ENCODE results near the gene SPATC1L. TPM values are rescaled to one million over a fixed set of nuclear protein-coding genes. Genes with fewer than 3 reads are reported as not detected.
"Not testable (repeated sequence)": the region's sequence is repeated elsewhere in the genome, so short reads cannot be mapped to it uniquely, and the experiment has no call there.

Gene SPATC1L
- total RNA-seq, 1 donor from 2014 or later: 2.8 TPM

DNA sequence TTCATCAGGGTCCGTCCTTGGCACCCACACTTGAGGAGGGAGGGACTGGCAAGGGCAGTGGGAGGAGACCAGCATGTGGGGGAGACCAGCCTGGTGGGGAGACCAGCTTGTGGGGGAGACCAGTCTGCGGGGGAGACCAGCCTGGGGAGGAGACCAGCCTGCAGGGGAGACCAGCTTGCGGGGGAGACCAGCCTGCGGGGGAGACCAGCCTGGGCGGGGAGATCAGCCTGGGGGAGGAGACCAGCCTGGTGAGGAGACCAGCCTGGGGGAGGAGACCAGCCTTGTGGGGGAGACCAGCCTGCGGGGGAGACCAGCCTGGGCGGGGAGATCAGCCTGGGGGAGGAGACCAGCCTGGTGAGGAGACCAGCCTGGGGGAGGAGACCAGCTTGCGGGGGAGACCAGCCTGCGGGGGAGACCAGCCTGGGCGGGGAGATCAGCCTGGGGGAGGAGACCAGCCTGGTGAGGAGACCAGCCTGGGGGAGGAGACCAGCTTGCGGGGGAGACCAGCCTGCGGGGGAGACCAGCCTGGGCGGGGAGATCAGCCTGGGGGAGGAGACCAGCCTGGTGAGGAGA, 836 bp downstream of the SPATC1L start:
- DNase-seq: not testable (repeated sequence)

DNA sequence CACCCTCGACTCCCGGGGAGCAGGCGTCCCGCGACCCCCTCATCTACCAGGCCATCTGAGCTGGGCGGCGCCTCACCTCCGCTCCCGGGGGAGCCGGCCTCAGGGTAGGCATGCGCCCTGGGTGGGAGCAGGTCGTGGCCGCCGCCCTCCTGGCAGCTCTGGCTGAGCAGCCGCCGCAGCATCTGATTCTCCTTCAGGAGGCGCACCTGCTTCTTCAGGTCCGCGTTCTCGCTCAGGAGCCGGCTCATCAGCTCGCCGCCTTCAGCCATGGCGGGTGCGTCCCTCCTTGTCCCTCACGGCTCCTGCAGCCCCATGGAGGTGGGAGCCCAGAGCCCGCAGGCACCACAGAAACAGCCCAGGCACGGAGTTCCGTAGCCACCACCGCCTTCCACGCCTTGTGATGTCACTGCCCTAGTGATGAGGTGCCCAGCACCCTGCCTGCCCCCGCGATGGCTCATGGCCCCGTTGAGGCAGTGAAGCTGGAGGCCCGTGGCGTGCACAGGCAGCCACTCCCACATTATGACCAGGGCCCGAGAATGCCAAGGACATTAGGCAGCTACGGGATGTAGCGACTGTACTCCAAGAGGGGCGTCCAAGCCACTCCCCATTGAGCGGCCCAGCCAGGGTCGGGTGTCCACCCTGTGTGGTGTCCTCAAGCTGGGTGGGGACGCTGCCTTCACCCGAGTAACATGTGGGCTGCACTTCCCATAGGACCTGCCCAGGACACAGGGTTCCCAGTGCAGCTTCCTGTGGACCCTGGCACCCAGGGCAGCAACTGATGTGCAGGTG, 1.5 kb downstream of the SPATC1L start:
- DNase-seq: no peak

DNA sequence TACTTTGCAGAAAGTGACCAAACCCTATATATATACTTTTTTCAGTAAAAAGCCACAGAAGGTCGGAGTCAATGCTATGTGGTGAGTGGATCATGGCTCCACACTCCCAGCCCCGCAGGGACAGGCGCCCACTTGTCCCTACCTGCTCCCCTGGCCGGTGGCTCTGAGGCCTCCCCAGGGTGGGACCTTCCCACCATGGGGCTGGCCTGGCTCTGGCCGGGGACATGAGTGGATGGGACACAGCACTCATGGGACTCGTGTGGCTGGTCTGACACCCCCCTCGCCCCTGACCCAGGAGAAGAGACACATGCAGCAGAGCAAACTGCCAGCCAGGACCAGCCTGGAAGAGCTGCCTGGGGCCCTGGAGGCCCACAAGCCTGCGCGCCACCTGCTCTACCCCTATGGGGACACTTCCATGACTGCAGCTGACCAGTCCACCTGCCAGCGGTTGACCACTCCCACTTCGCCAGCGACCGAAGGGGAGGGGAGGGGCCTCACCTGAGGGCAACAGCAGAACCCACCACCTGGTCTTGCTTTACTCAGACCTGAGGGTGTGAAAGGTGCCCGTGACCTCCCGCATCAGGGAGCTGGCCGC, 2.2 kb downstream of the SPATC1L start:
- no peak for DNase-seq

DNA sequence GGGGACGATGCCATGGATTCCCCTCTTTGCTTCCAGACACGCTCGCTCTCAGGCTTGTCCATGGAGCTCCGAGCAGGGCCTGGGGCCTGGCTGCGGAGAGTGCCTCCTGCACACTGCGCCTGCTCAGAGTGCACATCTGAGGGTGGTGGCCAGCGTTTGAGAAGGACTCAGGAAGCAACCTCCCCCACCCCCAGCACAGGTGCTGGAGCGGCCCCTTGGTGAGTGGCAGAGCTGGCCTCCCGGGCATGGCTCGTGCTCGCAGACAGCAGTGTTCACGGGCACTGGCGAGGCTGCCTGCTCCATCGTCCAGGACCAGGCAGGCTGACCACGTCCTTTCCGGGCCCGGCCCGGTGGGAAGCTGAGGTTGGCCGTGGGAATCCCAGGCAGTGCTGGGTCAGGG, 2.8 kb downstream of the SPATC1L start:
- no peak for DNase-seq

DNA sequence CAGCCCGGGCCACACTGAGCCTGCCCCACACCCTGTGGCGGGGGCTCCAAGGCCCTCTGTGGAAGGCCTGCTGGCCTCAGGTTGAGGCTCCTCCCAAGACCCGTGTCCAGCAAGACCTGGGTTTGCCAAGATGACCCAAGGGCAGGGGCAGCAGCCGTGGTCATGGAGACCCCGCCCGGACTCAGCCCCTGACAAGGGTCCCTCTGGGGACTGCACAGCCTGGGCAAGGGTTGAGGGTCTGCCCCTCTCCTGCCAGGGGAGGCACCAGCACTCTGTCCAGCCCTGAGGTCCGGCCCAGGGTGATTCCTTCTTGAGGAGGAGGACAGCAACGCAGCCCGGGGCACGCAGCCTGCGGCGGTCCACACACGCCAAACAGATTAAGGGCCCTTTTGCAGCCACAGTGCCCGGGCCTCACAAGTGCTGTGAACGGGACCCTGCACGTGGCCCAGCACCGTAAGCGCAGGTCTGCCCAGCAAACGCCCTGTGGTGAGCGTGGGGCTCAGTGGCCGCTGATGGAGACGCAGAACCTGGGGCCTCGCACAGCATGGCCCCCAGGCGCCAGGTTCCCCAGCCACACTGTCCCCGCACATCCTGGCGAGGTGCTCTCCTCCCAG, 3.4 kb downstream of the SPATC1L start:
- DNase-seq: no peak

DNA sequence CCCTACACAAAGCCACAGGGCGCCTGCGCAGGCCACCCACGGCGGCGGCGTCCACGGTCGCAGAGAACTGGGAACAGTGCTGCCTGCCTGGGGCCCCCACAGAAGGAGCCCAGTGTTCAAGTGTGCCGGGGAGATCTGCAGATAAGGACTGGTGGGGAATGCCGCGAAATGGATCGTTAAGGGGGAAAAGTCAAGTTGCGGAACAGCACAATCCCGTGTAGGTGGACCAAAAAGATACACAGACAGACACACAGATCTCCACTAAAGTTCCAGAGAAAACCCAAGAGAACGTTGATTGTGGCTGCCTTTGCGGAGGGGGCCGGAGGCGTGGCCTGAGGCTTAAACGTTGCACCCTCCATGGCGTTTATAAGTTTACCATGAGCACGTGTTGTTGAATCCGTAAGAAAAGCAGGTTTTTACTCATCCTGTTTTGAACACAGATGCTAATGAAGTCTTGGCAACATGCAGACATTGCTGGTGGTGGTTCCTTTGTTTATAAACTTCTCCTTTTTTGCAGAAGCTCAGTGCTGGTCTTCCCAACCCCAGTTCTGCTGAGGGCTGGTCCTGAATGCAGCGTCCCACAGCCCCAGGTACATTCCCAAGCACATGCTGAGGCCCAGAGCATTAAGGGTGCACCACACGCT, 4.1 kb downstream of the SPATC1L start:
- DNase-seq: no peak

DNA sequence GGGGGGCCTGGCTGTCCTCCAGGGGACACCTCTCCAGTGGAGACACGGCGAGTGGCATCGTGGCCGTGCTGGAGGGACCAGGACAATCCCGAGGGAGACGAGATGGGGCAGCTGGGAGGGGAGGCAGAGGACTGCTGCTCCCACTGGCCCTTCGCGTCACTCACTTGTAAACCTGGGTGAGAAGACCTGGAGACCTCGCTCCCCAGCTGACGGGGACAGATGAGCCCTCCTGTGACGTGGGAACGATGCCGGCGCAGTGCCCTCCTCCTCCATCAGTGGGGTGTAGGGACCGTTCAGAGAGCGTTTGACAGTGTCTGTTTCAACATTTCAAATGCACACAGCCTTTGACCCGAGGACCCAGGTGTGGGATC, 4.6 kb downstream of the SPATC1L start:
- DNase-seq: no peak

DNA sequence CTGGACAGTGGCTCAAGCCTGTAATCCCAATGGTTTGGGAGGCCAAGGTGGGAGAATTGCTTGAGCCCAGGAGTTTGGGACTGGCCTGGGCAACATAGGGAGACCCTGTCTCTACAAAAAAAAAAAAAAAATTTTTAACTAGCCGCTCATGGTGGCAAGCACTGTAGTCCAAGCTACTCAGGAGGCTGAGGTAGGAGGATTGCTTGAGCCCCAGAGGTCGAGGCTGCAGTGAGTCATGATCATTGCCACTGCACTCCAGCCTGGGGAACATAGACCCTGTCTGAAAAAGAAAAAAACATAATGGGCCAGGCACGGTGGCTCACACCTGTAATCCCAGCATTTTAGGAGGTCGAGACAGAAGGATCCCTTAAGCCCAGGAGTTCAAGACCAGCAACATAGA, 5.3 kb downstream of the SPATC1L start:
- DNase-seq: no peak

DNA sequence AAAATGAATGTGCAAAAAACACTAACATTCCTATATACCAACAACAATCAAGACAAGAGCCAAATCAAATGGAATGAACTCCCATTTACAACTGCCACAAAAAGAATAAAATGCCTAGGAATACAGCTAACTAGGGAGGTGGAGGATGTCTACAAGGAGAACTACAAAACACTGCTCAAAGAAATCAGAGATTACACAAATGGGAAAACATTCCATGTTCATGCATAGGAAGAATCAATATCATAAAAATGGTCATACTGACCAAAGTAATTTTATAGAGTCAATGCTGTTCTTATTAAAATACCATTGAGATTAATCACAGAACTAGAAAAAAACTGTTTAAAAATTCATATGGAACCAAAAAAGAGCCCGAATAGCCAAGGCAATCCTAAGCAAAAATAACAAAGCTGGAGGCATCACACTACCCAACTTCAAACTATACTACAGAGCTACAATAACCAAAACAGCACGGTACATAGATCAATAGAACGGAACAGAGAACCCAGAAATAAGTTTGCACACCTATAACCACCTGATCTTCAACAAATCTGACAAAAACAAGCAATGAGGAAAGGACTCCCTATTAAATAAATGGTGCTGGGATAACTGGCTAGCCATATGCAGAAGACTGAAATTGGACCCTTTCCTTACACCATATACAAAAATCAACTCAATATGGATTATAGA, 7.7 kb downstream of the SPATC1L start:
- not testable (repeated sequence) for DNase-seq

DNA sequence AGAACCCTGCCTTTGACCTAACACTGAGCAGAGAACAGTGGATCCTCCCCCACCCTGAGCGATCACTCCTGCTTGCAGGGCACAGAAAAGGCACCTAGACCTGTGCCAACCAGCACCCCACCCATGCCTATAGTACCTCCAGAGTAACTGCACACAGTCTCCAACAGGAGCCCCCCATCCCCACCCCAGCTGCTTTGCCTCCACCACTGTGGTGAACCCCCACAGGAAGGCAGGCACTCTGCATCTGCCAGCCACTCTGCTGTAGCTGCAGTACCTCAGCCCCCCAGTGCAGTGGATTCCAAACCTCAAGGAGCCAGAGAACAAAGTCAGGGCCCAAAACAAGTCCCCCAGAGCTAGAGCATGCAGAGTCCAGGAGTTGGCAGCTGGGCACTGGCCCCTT, 10.7 kb downstream of the SPATC1L start:
- DNase-seq: no peak

DNA sequence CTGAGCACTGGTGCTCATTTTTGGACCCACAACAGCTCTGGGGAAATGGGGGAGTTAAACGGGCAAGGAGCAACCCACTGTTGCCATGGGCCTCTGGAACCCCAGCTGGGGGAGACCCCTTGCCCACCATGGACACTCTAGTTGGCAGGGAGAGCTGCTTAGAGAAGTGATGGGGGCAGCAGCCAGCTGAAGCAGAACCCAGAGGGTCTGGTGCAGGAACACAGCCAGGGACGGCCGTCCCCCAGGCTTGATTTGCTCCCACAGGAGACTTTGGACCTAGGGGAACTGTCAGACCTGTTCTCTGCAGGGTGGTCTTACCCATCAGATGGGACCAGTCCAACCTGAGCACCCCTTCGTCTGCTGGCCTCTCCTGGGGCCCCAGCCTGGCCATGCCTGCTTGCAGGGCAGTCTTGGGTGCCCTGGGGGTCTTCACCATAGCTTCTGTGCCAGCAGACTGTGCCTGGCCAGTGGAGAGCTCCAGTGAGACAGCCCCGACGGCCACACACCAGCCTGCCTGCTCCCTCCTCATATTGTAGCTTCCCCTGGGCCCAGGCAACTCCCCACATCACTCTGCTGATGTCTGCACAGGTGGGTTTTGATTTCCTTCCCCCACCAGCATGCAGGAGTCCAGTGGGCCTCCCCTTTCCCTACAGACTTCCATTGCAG, 11.3 kb downstream of the SPATC1L start:
- DNase-seq: no peak

DNA sequence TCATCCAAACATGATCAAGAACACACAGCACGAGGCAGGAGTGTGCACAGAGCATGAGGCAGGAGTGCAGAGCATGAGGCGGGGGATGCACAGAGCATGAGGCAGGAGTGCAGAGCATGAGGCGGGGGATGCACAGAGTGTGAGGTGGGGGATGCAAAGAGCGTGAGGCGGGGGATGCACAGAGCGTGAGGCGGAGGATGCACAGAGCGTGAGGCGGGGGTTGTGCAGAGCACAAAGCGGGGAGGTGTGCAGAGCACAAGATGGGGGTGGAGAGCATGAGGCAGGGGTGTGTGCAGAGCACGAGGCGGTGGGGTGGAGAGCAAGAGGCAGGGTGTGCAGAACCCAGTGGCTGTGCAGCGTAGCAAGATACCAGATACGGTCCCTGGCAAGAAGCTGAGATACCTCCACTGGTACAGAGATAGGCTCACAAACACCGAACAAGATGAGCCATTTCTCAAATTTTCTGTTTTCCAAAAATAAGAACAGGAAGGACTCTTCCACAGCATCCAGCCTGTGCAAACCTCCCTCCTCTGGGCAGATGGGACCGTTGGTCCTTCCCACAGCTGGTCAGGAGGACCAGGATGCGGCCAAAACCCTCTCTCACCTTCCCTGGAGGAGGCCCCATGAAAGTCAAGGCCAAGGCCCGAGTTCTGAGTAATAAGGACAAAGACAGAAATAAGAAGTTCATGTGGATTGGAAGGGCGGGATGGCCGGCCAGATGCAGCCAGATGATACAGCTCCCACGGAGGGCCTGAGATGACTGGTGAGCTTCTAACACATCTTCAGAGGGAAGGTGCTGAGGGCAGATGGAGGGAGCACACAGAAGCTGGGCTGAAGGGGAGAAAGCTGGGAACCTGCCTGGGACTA, 12.0 kb downstream of the SPATC1L start:
- DNase-seq: no peak

DNA sequence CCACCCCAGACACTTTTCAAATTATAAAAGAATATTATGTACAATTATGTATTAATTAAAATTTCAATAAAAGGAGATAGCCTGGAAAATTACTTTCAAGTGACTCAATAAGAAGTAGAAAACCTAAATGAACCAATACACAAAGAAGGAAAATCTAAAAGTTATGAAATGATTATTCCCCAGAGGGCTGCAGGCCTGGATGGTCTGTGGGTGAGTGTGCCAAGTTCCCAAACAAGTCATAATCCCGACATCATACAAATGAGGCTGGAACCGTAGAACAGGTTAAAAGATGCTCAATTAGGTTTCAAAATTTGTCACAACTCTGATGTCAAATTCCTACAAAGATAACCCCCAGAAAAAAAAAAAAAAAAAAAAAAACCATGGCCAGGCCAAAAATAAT, 12.7 kb downstream of the SPATC1L start:
- DNase-seq: no peak

DNA sequence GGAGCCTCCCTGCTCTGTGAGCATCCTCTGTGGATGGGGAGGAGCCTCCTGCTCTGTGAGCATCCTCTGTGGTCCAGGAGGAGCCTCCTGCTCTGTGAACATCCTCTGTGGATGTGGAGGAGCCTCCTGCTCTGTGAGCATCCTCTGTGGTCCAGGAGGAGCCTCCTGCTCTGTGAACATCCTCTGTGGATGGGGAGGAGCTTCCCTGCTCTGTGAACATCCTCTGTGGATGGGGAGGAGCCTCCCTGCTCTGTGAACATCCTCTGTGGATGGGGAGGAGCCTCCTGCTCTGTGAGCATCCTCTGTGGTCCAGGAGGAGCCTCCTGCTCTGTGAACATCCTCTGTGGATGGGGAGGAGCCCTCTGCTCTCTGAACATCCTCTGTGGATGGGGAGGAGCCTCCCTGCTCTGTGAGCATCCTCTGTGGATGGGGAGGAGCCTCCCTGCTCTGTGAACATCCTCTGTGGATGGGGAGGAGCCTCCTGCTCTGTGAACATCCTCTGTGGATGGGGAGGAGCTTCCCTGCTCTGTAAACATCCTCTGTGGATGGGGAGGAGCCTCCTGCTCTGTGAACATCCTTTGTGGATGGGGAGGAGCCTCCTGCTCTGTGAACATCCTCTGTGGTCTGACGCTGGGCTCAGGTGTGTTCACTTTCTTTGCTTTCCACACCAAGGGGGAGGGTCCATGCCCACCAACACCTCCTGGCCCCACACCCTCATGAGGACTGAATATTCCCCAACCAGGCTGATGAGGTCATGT, 13.6 kb downstream of the SPATC1L start:
- DNase-seq: not testable (repeated sequence)

DNA sequence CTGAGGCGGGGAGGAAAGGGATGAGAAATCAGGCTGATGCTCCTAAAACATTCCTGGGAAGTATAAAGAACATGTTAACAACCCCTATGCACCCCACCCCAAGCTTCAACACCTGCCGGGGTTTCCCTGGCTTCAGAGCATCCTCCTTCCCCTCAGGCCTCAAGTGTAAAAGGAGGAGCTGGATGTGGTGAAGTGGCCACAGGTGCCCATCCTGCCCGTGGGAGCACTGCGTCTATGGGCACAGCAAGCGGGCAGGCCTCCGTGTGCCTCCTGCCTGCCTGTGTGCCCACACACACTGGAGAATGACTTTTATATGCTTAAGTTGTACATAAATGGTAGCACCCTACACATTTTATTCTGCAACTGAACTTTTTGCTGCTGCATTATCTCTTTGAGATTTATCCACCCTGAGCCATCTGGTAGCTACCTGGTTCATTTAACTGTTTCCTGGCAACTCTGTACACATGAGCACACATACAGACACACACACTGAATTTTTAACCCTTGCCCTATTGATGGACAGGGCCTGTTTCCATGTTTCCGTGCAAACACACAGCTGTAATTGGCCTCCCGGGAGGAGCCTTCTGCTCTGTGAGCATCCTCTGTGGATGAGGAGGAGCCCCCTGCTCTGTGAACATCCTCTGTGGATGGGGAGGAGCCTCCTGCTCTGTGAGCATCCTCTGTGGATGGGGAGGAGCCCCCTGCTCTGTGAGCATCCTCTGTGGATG, 15.4 kb downstream of the SPATC1L start:
- DNase-seq: no peak

DNA sequence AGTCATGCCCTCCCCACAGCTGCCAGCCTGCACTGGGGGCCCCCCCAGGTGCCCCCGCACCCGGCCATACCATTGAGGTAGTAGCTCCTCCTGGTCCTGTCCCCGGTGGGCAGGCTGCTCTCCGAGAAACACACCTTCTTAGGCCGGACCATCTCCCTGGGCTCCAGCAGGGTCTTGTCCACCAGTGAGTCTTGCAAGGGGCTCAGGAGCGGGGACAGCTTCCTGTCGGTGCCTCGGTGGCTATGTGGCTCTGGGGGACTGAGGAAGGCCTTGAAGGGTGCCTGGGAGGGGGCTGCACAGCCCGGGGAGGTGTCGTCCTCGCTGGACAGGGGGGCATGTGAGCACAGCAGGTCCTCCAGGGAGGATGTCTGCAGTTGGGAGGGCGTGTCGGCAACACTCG, 16.0 kb downstream of the SPATC1L start:
- no peak for DNase-seq

DNA sequence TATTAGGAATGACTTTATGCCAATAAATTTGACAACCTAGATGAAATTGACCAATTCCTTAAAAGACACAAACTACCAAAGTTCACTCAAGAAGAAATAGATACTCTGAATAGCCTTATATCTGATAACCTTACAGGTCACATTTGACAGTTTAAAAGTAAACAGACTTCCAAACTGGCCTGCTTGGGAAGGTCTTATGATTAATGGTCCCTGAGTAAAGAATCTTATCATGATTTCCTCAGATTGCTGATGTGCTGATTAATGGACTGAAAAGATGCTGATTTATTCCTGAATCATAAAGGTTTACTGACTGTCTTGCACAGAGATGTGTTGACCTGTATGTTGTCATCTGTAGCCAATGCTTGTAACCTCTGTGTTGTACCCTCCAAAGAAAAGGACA, 19.2 kb downstream of the SPATC1L start:
- no peak for DNase-seq

DNA sequence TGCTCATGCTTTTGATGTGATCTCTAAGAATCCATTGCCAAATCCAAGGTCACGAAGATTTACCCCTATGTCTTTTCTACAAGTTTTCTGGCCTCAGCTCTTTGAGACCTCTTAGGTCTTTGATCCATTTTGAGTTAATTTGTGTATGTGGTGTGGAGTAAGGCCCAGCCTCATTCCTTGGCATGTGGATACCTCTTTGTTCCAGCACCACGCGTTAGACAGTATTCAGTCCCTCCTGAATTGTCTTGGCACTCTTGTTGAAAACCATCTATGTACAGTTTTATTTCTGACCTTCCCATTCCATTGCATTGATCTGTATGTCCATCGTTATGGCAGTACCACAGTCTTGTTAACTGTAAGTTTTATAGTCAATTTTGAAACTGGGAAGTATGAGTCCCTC, 20.9 kb downstream of the SPATC1L start:
- DNase-seq: no peak
